Calu3 (cell line): ENCODE measurements around the gene TRIM27. TPM values are rescaled to one million over a fixed set of nuclear protein-coding genes. Genes with fewer than 3 reads are reported as not detected.

Source experiments
- BruUV-seq: library from RNA; stranded (reverse); fragments of 400-500 nt; replicated peaks from 2 replicates; lab custom pipeline; 2021; lab: Mats Ljungman, UMichigan
- CTCF ChIA-PET: fragments of 300-600 bp; sonication (Branson Sonifier 250); formaldehyde crosslinking; loops from one replicate; lab custom pipeline; 2022; ENCODE audit warnings: antibody characterized with exemption; lab: Charles Lee
- DNase-seq: peaks from one replicate; pipeline ENCODE4 v3.0.0; 2022
- H3K27ac Mint-ChIP-seq: one replicate; pipeline ENCODE4 v1.8.0; 2022; ENCODE audit warnings: mixed read lengths; ENCODE audit not compliant: unreplicated experiment
- H3K27me3 Mint-ChIP-seq: one replicate; pipeline ENCODE4 v1.8.0; 2022; ENCODE audit warnings: mixed read lengths; ENCODE audit not compliant: unreplicated experiment
- H3K36me3 Mint-ChIP-seq: one replicate; pipeline ENCODE4 v1.8.0; 2022; ENCODE audit warnings: mild to moderate bottlenecking, moderate library complexity, mixed read lengths; ENCODE audit not compliant: insufficient read depth, unreplicated experiment
- H3K4me1 Mint-ChIP-seq: one replicate; pipeline ENCODE4 v1.8.0; 2022; ENCODE audit warnings: mild to moderate bottlenecking, low read depth, mixed read lengths; ENCODE audit not compliant: unreplicated experiment
- H3K4me3 Mint-ChIP-seq: one replicate; pipeline ENCODE4 v1.8.0; 2022; ENCODE audit warnings: mild to moderate bottlenecking, low read depth, moderate library complexity, mixed read lengths; ENCODE audit not compliant: unreplicated experiment
- H3K9me3 Mint-ChIP-seq: one replicate; pipeline ENCODE4 v1.8.0; 2022; ENCODE audit warnings: low read depth, mixed read lengths; ENCODE audit not compliant: unreplicated experiment
- intact Hi-C: fragments of 100-400 bp; cut with micrococcal nuclease; formaldehyde crosslinking; loops from one replicate; pipeline ENCODE4 v1.10.0; 2022; ENCODE audit not compliant: unreplicated experiment
- total RNA-seq: library from RNA; stranded (reverse); gene quantifications from 2 replicates; pipeline ENCODE4 v1.2.3, GENCODE V29; 2022
- TF ChIP-seq, protein P1 (sequence below): fragments of 200-600 bp; IDR thresholded peaks from one replicate; pipeline ENCODE4 v1.8.0; 2022; ENCODE audit warnings: antibody characterized with exemption; ENCODE audit not compliant: unreplicated experiment

The TRIM27 gene
- total RNA-seq, 1 experiment from 2014 or later: 91.6 TPM

DNA sequence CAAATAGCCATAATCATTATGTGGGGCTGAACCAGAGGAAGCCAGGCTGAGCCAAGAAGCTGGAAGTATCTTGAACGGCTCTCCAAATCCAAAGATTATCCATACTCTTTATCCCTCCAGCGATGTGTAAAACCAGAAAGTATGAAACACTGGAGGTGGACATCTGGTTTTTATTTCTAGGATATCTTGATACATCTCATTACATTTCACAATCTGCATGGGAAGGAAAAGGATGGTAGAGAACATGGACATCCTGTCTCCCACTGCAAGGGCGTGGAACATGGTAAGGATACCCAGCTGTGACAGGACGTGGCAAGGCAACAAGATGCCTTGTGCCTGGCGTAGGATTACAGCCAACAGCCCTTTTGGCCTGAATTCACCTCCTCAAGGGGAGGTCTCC, 20.1 kb downstream of the TRIM27 start:
- H3K36me3 Mint-ChIP-seq: peaks cover 88% of the 10 kb centered on the region
- CTCF ChIA-PET: no interaction called here
- H3K4me1 Mint-ChIP-seq: no peaks in the 10 kb centered on the region

GRCh38 chr6:28901831-28902230, 22.0 kb downstream of the TRIM27 start:
- TF ChIP-seq, protein P1, sequence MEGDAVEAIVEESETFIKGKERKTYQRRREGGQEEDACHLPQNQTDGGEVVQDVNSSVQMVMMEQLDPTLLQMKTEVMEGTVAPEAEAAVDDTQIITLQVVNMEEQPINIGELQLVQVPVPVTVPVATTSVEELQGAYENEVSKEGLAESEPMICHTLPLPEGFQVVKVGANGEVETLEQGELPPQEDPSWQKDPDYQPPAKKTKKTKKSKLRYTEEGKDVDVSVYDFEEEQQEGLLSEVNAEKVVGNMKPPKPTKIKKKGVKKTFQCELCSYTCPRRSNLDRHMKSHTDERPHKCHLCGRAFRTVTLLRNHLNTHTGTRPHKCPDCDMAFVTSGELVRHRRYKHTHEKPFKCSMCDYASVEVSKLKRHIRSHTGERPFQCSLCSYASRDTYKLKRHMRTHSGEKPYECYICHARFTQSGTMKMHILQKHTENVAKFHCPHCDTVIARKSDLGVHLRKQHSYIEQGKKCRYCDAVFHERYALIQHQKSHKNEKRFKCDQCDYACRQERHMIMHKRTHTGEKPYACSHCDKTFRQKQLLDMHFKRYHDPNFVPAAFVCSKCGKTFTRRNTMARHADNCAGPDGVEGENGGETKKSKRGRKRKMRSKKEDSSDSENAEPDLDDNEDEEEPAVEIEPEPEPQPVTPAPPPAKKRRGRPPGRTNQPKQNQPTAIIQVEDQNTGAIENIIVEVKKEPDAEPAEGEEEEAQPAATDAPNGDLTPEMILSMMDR: no peak
- Mint-ChIP-seq H3K27me3 (no peaks in the 10 kb centered on the region), H3K4me3 (no peak overlapping the region), H3K27ac (no peak overlapping the region), H3K9me3 (no peaks in the 10 kb centered on the region), H3K36me3 (peaks cover 86% of the 10 kb centered on the region), H3K4me1 (no peaks in the 10 kb centered on the region)
- CTCF ChIA-PET: no interaction called here
- BruUV-seq: no TSS peak
- intact Hi-C loops: no loop called here
- DNase-seq: no peak

More for the DNA sequence above, 20.1 kb downstream of the TRIM27 start:
- intact Hi-C loops: no loop called here
- no peak overlapping the region for H3K27ac Mint-ChIP-seq
- TF ChIP-seq, protein P1: no peak
- BruUV-seq: no TSS peak
- no peak for DNase-seq
- no peaks in the 10 kb centered on the region for H3K9me3 Mint-ChIP-seq
- H3K4me3 Mint-ChIP-seq: no peak overlapping the region
- no peaks in the 10 kb centered on the region for H3K27me3 Mint-ChIP-seq

- intact Hi-C loops: no loop called here
- Mint-ChIP-seq H3K36me3 (peaks cover 86% of the 10 kb centered on the region), H3K4me3 (no peak overlapping the region), H3K27ac (peak overlapping the region; percentile 9), H3K9me3 (no peaks in the 10 kb centered on the region), H3K27me3 (no peaks in the 10 kb centered on the region), H3K4me1 (no peaks in the 10 kb centered on the region)
- DNase-seq: no peak
- CTCF ChIA-PET: no interaction called here
- TF ChIP-seq, protein P1: no peak
- no TSS peak for BruUV-seq
Observed at GRCh38 chr6:28900577-28901256, 23.1 kb downstream of the TRIM27 start.

DNA sequence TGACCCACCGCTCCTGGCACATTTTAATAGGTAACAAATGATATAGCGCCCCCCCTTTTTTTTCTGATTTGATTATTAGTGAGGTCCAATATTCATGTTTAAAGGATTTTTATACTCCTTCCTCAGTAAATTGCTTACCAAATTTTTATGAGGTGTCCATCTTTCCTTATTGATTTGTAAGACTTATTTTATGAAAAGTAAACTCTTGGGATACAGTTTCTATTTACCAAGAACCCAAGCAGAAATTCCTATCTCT, 25.1 kb downstream of the TRIM27 start:
- peak overlapping the region; percentile 65 for H3K4me3 Mint-ChIP-seq
- CTCF ChIA-PET: interaction anchor here (0.7 kb wide), 1 partner anchor 760 kb away, joined by 3 read pairs; no protein-coding TSS in a partner anchor
- TF ChIP-seq, protein P1: no peak
- H3K27me3 Mint-ChIP-seq: no peaks in the 10 kb centered on the region
- H3K9me3 Mint-ChIP-seq: no peaks in the 10 kb centered on the region
- no peak for DNase-seq
- no peaks in the 10 kb centered on the region for H3K4me1 Mint-ChIP-seq
- H3K36me3 Mint-ChIP-seq: peaks cover 78% of the 10 kb centered on the region
- peak overlapping the region; percentile 47 for H3K27ac Mint-ChIP-seq
- BruUV-seq: no TSS peak
- intact Hi-C loops: no loop called here
